ENCODE measurements around the gene CPT2. TPM values are rescaled to one million over a fixed set of nuclear protein-coding genes. Genes with fewer than 3 reads are reported as not detected.

CPT2 gene
- total RNA-seq, 1 experiment from 2014 or later: 32.1 TPM

- DNase-seq (ENCODE audit: low read depth, low spot score): no peak
- in situ Hi-C loops (cut with HindIII; ENCODE audit: low pct_unique_long_range_greater_than_20kb, low sequenced_read_pairs): no loop called here
These were observed 49.9 kb downstream of the CPT2 start for GRCh38 chr1:53246261-53247134.

GRCh38 chr1:53249706-53250105, 53.1 kb downstream of the CPT2 start:
- in situ Hi-C loops (cut with HindIII; ENCODE audit: low pct_unique_long_range_greater_than_20kb, low sequenced_read_pairs): no loop called here
- DNase-seq (ENCODE audit: low read depth, low spot score): peak; percentile 51

GRCh38 chr1:53250325-53250724, 53.7 kb downstream of the CPT2 start:
- in situ Hi-C loops (cut with HindIII; ENCODE audit: low pct_unique_long_range_greater_than_20kb, low sequenced_read_pairs): no loop called here

GRCh38 chr1:53254011-53254640, 57.5 kb downstream of the CPT2 start:
- no peak for DNase-seq (ENCODE audit: low read depth, low spot score)
- in situ Hi-C loops (cut with HindIII; ENCODE audit: low pct_unique_long_range_greater_than_20kb, low sequenced_read_pairs): no loop called here

More at GRCh38 chr1:53250325-53250724, 53.7 kb downstream of the CPT2 start:
- no peak for DNase-seq (ENCODE audit: low read depth, low spot score)

- in situ Hi-C loops (cut with HindIII; ENCODE audit: low pct_unique_long_range_greater_than_20kb, low sequenced_read_pairs): no loop called here
- DNase-seq (ENCODE audit: low read depth, low spot score): no peak
These were observed 58.4 kb downstream of the CPT2 start for GRCh38 chr1:53255031-53255430.

- in situ Hi-C loops (cut with HindIII; ENCODE audit: low pct_unique_long_range_greater_than_20kb, low sequenced_read_pairs): no loop called here
- DNase-seq (ENCODE audit: low read depth, low spot score): no peak
These were observed 60.2 kb downstream of the CPT2 start for GRCh38 chr1:53256511-53257453.

- in situ Hi-C loops (cut with HindIII; ENCODE audit: low pct_unique_long_range_greater_than_20kb, low sequenced_read_pairs): no loop called here
- no peak for DNase-seq (ENCODE audit: low read depth, low spot score)
These were observed 60.9 kb downstream of the CPT2 start for GRCh38 chr1:53257454-53258081.

GRCh38 chr1:53258216-53258615, 61.6 kb downstream of the CPT2 start:
- in situ Hi-C loops (cut with HindIII; ENCODE audit: low pct_unique_long_range_greater_than_20kb, low sequenced_read_pairs): no loop called here

GRCh38 chr1:53259932-53260331, 63.3 kb downstream of the CPT2 start:
- in situ Hi-C loops (cut with HindIII; ENCODE audit: low pct_unique_long_range_greater_than_20kb, low sequenced_read_pairs): no loop called here
- no peak for DNase-seq (ENCODE audit: low read depth, low spot score)

More at GRCh38 chr1:53258216-53258615, 61.6 kb downstream of the CPT2 start:
- DNase-seq (ENCODE audit: low read depth, low spot score): no peak

- no peak for DNase-seq (ENCODE audit: low read depth, low spot score)
- in situ Hi-C loops (cut with HindIII; ENCODE audit: low pct_unique_long_range_greater_than_20kb, low sequenced_read_pairs): no loop called here
These were observed 64.1 kb downstream of the CPT2 start for GRCh38 chr1:53260631-53261247.

GRCh38 chr1:53262000-53262399, 65.4 kb downstream of the CPT2 start:
- DNase-seq (ENCODE audit: low read depth, low spot score): no peak
- in situ Hi-C loops (cut with HindIII; ENCODE audit: low pct_unique_long_range_greater_than_20kb, low sequenced_read_pairs): no loop called here

Other genes starting within 250 kb of the CPT2 start
- not detected in 2 replicates for gene PODN, start 134.6 kb upstream of the CPT2 start, total RNA-seq (2014; rRNA removed; shearing (Covaris generic))
- gene SLC1A7, start 54.2 kb upstream of the CPT2 start, total RNA-seq (2014; rRNA removed; shearing (Covaris generic)): not detected in 2 replicates
- gene CZIB, start 23.8 kb downstream of the CPT2 start, total RNA-seq (2014; rRNA removed; shearing (Covaris generic)): 36.0 and 40.7 TPM in 2 replicates
- 37.7 and 45.4 TPM in 2 replicates for gene MAGOH, start 41.7 kb downstream of the CPT2 start, total RNA-seq (2014; rRNA removed; shearing (Covaris generic))
- gene LRP8, start 131.2 kb downstream of the CPT2 start, total RNA-seq (2014; rRNA removed; shearing (Covaris generic)): 25.6 and 28.6 TPM in 2 replicates